Peyer's patch (tissue), 4 donors: ENCODE data around the gene KRCC1.

Source experiments
- CTCF ChIP-seq, 6 experiments: fragments of 450-650 bp in 4 of 6; fragments of 200-600 bp in 2 of 6; sonication (generic) in 1 of 6; IDR thresholded peaks; one replicate each; pipeline ENCODE4 v1.5.1; 2017 to 2019; ENCODE audit warnings: antibody characterized with exemption in 6 of 6, mild to moderate bottlenecking in 3 of 6, moderate library complexity in 1 of 6
- POLR2A ChIP-seq, 2 donors: fragments of 450-650 bp; IDR thresholded peaks; one replicate each; pipeline ENCODE4 v1.5.1; 2017; ENCODE audit warnings: antibody characterized with exemption in 2 of 2, mild to moderate bottlenecking in 2 of 2, moderate library complexity in 2 of 2

DNA sequence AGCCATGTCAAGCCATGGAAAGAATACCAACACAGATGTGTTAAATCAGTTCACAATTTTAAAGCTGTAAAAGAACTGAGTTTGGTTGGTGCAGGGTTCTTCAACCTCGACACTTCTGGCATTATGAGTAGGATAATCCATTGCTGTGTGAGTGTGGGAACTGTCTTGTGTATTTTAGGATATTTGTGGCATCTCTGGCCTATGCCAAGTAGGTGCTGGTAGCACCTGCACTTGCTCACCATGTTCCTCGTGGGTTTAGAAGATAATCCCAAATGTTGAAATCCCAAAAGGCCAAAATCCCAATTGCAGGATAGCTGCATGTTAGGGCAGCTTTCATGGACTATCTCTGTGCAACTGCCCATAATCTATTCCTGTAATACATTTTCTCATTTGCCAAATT is 3.8 kb downstream of the KRCC1 start:
- no peak for TF ChIP-seq CTCF (IDR thresholded peaks at IDR 0.05)
- TF ChIP-seq POLR2A (IDR thresholded peaks at IDR 0.05) = no peak
